GM23338 (cell line): ENCODE measurements around the gene DCTN2. TPM values are rescaled to one million over a fixed set of nuclear protein-coding genes. Genes with fewer than 3 reads are reported as not detected.

ENCODE experiments used
- ATAC-seq: fragments of 200-7000 bp; cut with Tn5 transposase; 3 replicates; pipeline ENCODE4 v1.9.1; 2020
- DNase-seq: peaks from one replicate; pipeline ENCODE4 v3.0.0-alpha.2; 2015; ENCODE audit warnings: low spot score
- H2AFZ ChIP-seq: fragments of 200-600 bp; sonication (generic); 2 replicates; pipeline ENCODE4 v1.8.0; 2016; ENCODE audit warnings: antibody characterized with exemption, mild to moderate bottlenecking, moderate library complexity
- H3F3A ChIP-seq: fragments of 200-600 bp; sonication (generic); replicated peaks from 2 replicates; pipeline ENCODE4 v1.8.0; 2017; ENCODE audit warnings: antibody characterized with exemption, mixed run types, low read depth
- H3K27ac ChIP-seq: fragments of 200-600 bp; sonication (generic); 2 replicates; pipeline ENCODE4 v1.6.1; 2016; ENCODE audit warnings: low read depth
- H3K27me3 ChIP-seq: fragments of 200-600 bp; sonication (generic); 2 replicates; pipeline ENCODE4 v1.8.0; 2016; ENCODE audit warnings: mild to moderate bottlenecking, mixed run types, moderate library complexity; ENCODE audit not compliant: insufficient read depth
- H3K36me3 ChIP-seq: fragments of 200-600 bp; sonication (generic); 2 replicates; pipeline ENCODE4 v1.8.0; 2016; ENCODE audit warnings: mild to moderate bottlenecking; ENCODE audit not compliant: insufficient read depth
- H3K4me1 ChIP-seq: fragments of 200-600 bp; sonication (generic); 2 replicates; pipeline ENCODE4 v1.8.0; 2016; ENCODE audit warnings: mild to moderate bottlenecking, moderate library complexity; ENCODE audit not compliant: insufficient read depth
- H3K4me2 ChIP-seq: fragments of 200-600 bp; sonication (generic); 2 replicates; pipeline ENCODE4 v1.7.1; 2017; ENCODE audit warnings: mixed run types
- H3K4me3 ChIP-seq: fragments of 200-600 bp; sonication (generic); 2 replicates; pipeline ENCODE4 v1.6.1; 2016; ENCODE audit warnings: mixed run types
- H3K79me2 ChIP-seq: fragments of 200-600 bp; sonication (generic); replicated peaks from 2 replicates; pipeline ENCODE4 v1.8.0; 2017; ENCODE audit warnings: mild to moderate bottlenecking; ENCODE audit not compliant: insufficient read depth
- H3K9me2 ChIP-seq: fragments of 200-600 bp; sonication (generic); 2 replicates; pipeline ENCODE4 v1.8.0; 2017; ENCODE audit not compliant: insufficient read depth
- H4K20me1 ChIP-seq: fragments of 200-600 bp; sonication (generic); replicated peaks from 2 replicates; pipeline ENCODE4 v1.8.0; 2017; ENCODE audit warnings: mild to moderate bottlenecking; ENCODE audit not compliant: insufficient read depth
- H3K27ac Mint-ChIP-seq: 2 replicates; pipeline ENCODE4 v1.8.0; 2020; ENCODE audit warnings: inconsistent platforms, mild to moderate bottlenecking, moderate library complexity, mixed read lengths
- H3K27me3 Mint-ChIP-seq: 3 replicates; pipeline ENCODE4 v1.8.0; 2022; ENCODE audit warnings: low read depth, mild to moderate bottlenecking, moderate library complexity, mixed read lengths, inconsistent platforms; ENCODE audit not compliant: insufficient read depth, poor library complexity
- H3K36me3 Mint-ChIP-seq: 3 replicates; pipeline ENCODE4 v1.8.0; 2021; ENCODE audit warnings: low read depth, mild to moderate bottlenecking, inconsistent platforms, moderate library complexity, mixed read lengths
- H3K4me1 Mint-ChIP-seq: 3 replicates; pipeline ENCODE4 v1.8.0; 2020; ENCODE audit warnings: mild to moderate bottlenecking, inconsistent platforms, mixed read lengths
- H3K4me3 Mint-ChIP-seq: 3 replicates; pipeline ENCODE4 v1.8.0; 2021; ENCODE audit warnings: moderate library complexity, mild to moderate bottlenecking, inconsistent platforms, mixed read lengths
- H3K9me3 Mint-ChIP-seq: 3 replicates; pipeline ENCODE4 v1.8.0; 2020; ENCODE audit warnings: moderate library complexity, mild to moderate bottlenecking, inconsistent platforms, mixed read lengths
- EZH2 ChIP-seq: fragments of 200-600 bp; sonication (generic); IDR thresholded peaks from one replicate; pipeline ENCODE4 v1.8.0; 2017; ENCODE audit warnings: antibody characterized with exemption, mild to moderate bottlenecking, low read depth; ENCODE audit not compliant: unreplicated experiment
- NANOG ChIP-seq: IDR thresholded peaks from 2 replicates; pipeline ENCODE4 v1.6.1; 2016; ENCODE audit warnings: antibody characterized with exemption, borderline replicate concordance
- POLR2AphosphoS5 ChIP-seq: IDR thresholded peaks from 2 replicates; pipeline ENCODE4 v1.6.1; 2016; ENCODE audit warnings: antibody characterized with exemption, low read depth
- STAT1 ChIP-seq: IDR thresholded peaks from one replicate; pipeline ENCODE4 v1.6.1; 2016; ENCODE audit warnings: antibody characterized with exemption; ENCODE audit not compliant: unreplicated experiment
- ZNF114 ChIP-seq: fragments of 250-450 bp; sonication (Bioruptor Pico); IDR thresholded peaks from 2 replicates; pipeline ENCODE4 v1.5.0; 2020; ENCODE audit warnings: mild to moderate bottlenecking, moderate library complexity
- ZNF331 ChIP-seq: fragments of 250-450 bp; sonication (Bioruptor Pico); IDR thresholded peaks from 2 replicates; pipeline ENCODE4 v1.5.0; 2020; ENCODE audit warnings: low read depth, mild to moderate bottlenecking, moderate library complexity
- polyA plus RNA-seq: library from polyadenylated mRNA; unstranded; fragments of >200 nt; fragmentation: Nextera tagmentation; extraction: Ambion mirVana; gene quantifications from 2 replicates; pipeline ENCODE4 v1.2.1, GENCODE V29; 2016
- total RNA-seq: library from RNA; depleted of rRNA; stranded (reverse); fragments of >200 nt; shearing (Covaris generic); gene quantifications from 2 replicates; pipeline ENCODE4 v1.2.3, GENCODE V29; 2014
- TF ChIP-seq, protein P1 (sequence below): fragments of 250-450 bp; sonication (Bioruptor Pico); IDR thresholded peaks from 2 replicates; pipeline ENCODE4 v1.5.0; 2020; ENCODE audit warnings: mild to moderate bottlenecking, moderate library complexity
- TF ChIP-seq, protein P2 (sequence below): IDR thresholded peaks from 2 replicates; pipeline ENCODE4 v1.6.1; 2016; ENCODE audit warnings: antibody characterized with exemption

Gene DCTN2
- total and polyA plus RNA-seq, 2 experiments from 2014 or later = 56.1 to 157 TPM

DNA sequence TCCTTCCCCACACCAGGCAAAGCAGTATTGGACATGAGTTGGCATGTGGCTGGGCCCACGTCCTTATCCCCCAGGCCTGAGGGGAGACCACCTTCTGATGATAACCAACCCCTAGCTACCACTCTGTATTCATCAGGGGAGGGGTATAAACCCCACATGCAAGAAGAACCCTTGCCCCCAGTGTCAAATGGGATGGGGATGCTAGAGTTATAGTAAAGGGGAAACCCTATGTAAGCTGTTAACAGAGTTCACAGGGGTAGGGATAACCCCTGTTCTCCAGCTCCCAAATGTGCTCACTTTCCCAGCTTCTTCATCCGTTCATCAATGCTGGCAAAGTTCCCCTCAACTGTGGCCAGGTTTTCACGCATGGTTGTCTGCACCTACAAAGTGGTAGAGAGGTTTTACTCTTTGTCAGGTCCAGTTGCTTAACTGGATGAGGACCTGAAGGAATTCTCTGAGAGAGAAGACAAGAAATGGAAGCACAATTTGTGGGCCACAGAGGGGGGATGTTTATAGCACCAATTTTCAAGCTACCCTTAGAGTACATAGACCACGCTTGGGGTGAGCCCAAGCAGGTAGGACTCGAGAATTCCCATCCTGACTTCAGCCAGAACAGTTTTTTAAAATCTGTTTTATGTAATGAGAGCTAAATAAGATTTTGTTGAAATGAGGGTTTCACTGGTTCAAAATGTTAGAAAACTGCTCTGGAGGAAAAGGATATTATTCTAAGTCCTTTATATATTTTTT lies 16.4 kb downstream of the DCTN2 start:
- H3K4me3 ChIP-seq = no peak overlapping the region
- H3K9me2 ChIP-seq = no peaks in the 10 kb centered on the region
- no peak overlapping the region for H3K27ac Mint-ChIP-seq
- no peak overlapping the region for H3K27ac ChIP-seq
- peaks cover 4% of the 10 kb centered on the region; the same call in 1 of the 2 replicates for H3K4me1 ChIP-seq
- no peaks in the 10 kb centered on the region for H3K27me3 ChIP-seq
- peaks cover 8% of the 10 kb centered on the region for H3K27me3 Mint-ChIP-seq
- H3K36me3 ChIP-seq = peaks cover 20% of the 10 kb centered on the region
- TF ChIP-seq ZNF114 (CRISPR knock-in tag) = no peak
- TF ChIP-seq, protein P1, sequence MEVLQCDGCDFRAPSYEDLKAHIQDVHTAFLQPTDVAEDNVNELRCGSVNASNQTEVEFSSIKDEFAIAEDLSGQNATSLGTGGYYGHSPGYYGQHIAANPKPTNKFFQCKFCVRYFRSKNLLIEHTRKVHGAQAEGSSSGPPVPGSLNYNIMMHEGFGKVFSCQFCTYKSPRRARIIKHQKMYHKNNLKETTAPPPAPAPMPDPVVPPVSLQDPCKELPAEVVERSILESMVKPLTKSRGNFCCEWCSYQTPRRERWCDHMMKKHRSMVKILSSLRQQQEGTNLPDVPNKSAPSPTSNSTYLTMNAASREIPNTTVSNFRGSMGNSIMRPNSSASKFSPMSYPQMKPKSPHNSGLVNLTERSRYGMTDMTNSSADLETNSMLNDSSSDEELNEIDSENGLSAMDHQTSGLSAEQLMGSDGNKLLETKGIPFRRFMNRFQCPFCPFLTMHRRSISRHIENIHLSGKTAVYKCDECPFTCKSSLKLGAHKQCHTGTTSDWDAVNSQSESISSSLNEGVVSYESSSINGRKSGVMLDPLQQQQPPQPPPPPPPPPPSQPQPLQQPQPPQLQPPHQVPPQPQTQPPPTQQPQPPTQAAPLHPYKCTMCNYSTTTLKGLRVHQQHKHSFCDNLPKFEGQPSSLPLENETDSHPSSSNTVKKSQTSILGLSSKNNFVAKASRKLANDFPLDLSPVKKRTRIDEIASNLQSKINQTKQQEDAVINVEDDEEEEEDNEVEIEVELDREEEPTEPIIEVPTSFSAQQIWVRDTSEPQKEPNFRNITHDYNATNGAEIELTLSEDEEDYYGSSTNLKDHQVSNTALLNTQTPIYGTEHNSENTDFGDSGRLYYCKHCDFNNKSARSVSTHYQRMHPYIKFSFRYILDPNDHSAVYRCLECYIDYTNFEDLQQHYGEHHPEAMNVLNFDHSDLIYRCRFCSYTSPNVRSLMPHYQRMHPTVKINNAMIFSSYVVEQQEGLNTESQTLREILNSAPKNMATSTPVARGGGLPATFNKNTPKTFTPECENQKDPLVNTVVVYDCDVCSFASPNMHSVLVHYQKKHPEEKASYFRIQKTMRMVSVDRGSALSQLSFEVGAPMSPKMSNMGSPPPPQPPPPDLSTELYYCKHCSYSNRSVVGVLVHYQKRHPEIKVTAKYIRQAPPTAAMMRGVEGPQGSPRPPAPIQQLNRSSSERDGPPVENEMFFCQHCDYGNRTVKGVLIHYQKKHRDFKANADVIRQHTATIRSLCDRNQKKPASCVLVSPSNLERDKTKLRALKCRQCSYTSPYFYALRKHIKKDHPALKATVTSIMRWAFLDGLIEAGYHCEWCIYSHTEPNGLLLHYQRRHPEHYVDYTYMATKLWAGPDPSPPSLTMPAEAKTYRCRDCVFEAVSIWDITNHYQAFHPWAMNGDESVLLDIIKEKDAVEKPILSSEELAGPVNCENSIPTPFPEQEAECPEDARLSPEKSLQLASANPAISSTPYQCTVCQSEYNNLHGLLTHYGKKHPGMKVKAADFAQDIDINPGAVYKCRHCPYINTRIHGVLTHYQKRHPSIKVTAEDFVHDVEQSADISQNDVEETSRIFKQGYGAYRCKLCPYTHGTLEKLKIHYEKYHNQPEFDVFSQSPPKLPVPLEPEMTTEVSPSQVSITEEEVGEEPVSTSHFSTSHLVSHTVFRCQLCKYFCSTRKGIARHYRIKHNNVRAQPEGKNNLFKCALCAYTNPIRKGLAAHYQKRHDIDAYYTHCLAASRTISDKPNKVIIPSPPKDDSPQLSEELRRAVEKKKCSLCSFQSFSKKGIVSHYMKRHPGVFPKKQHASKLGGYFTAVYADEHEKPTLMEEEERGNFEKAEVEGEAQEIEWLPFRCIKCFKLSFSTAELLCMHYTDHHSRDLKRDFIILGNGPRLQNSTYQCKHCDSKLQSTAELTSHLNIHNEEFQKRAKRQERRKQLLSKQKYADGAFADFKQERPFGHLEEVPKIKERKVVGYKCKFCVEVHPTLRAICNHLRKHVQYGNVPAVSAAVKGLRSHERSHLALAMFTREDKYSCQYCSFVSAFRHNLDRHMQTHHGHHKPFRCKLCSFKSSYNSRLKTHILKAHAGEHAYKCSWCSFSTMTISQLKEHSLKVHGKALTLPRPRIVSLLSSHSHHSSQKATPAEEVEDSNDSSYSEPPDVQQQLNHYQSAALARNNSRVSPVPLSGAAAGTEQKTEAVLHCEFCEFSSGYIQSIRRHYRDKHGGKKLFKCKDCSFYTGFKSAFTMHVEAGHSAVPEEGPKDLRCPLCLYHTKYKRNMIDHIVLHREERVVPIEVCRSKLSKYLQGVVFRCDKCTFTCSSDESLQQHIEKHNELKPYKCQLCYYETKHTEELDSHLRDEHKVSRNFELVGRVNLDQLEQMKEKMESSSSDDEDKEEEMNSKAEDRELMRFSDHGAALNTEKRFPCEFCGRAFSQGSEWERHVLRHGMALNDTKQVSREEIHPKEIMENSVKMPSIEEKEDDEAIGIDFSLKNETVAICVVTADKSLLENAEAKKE (CRISPR knock-in tag) = no peak
- no peak for TF ChIP-seq EZH2
- TF ChIP-seq ZNF331 (CRISPR knock-in tag) = no peak
- TF ChIP-seq POLR2AphosphoS5 = no peak
- TF ChIP-seq, protein P2, sequence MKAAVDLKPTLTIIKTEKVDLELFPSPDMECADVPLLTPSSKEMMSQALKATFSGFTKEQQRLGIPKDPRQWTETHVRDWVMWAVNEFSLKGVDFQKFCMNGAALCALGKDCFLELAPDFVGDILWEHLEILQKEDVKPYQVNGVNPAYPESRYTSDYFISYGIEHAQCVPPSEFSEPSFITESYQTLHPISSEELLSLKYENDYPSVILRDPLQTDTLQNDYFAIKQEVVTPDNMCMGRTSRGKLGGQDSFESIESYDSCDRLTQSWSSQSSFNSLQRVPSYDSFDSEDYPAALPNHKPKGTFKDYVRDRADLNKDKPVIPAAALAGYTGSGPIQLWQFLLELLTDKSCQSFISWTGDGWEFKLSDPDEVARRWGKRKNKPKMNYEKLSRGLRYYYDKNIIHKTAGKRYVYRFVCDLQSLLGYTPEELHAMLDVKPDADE = no peak
- no peak for TF ChIP-seq NANOG
- TF ChIP-seq STAT1 = no peak
- H4K20me1 ChIP-seq = peaks cover 8% of the 10 kb centered on the region
- no peaks in the 10 kb centered on the region for H3K9me3 Mint-ChIP-seq
- 0 out of 2 replicates have a peak, but pooled peaks cover 12% of the 10 kb centered on the region for H3F3A ChIP-seq
- H2AFZ ChIP-seq = no peak overlapping the region
- H3K4me1 Mint-ChIP-seq = peaks cover 13% of the 10 kb centered on the region
- no peak overlapping the region for H3K4me2 ChIP-seq
- H3K79me2 ChIP-seq = no peaks in the 10 kb centered on the region
- no peak overlapping the region for H3K4me3 Mint-ChIP-seq
- peaks cover 68% of the 10 kb centered on the region for H3K36me3 Mint-ChIP-seq
- ATAC-seq = no peak
- DNase-seq = no peak
